Measurements from ENCODE around the gene STK16. TPM values are rescaled to one million over a fixed set of nuclear protein-coding genes. Genes with fewer than 3 reads are reported as not detected.
A peak's percentile ranks its signal among the peaks of the same experiment; 100 is the strongest.
"Not testable (repeated sequence)": the region's sequence is repeated elsewhere in the genome, so short reads cannot be mapped to it uniquely, and the experiment has no call there.

The STK16 gene
- total RNA-seq, 1 experiment from 2014 or later, result 21.6 TPM

GRCh38 chr2:219199470-219200211 lies 45.6 kb upstream of the STK16 start:
- Histone ChIP-seq H4K8ac (replicated peaks; ENCODE audit: insufficient read length, low read depth, low read length) (no peak overlapping the region), H2AFZ (ENCODE audit: low read length) (no peak overlapping the region), H2BK12ac (ENCODE audit: insufficient read length, low read depth, low read length) (no peak overlapping the region), H3K9me3 (ENCODE audit: control insufficient read depth, low read depth, low read length) (no peaks in the 10 kb centered on the region), H3K79me1 (ENCODE audit: insufficient read depth, low read depth, low read length, poor library complexity, severe bottlenecking) (no peaks in the 10 kb centered on the region), H3K27ac (ENCODE audit: insufficient read length, low read depth, low read length) (no peak overlapping the region), H3K4me2 (ENCODE audit: insufficient read depth, insufficient read length, low read length) (no peak overlapping the region), H4K5ac (ENCODE audit: insufficient read length, low read depth, low read length) (no peak overlapping the region), H4K91ac (ENCODE audit: insufficient read length, low read depth, low read length) (no peak overlapping the region), H3K79me2 (ENCODE audit: insufficient read depth, low read length) (no peaks in the 10 kb centered on the region), H2BK15ac (ENCODE audit: low read depth, low read length) (no peak overlapping the region), H3K14ac (ENCODE audit: insufficient read depth, low read length) (no peak overlapping the region), H2BK20ac (ENCODE audit: low read depth, low read length, poor library complexity, severe bottlenecking) (no peak overlapping the region), H4K20me1 (ENCODE audit: control insufficient read depth, insufficient read depth, insufficient read length) (no peaks in the 10 kb centered on the region), H3K56ac (ENCODE audit: insufficient read length, low read depth, low read length) (no peak overlapping the region), H3K18ac (ENCODE audit: insufficient read length, low read depth, low read length) (peak overlapping the region; percentile 25), H2AK5ac (ENCODE audit: insufficient read length, low read length) (peak overlapping the region; percentile 80), H3K23ac (ENCODE audit: insufficient read length, low read depth, low read length) (no peak overlapping the region), H2BK120ac (ENCODE audit: low read depth, low read length, poor library complexity, severe bottlenecking) (no peak overlapping the region), H3K23me2 (ENCODE audit: insufficient read length, low read depth, low read length, poor library complexity, severe bottlenecking) (no peaks in the 10 kb centered on the region), H3T11ph (ENCODE audit: low read length) (no peak overlapping the region), H3K9ac (ENCODE audit: extremely low read depth, insufficient read length, low read length) (no peak overlapping the region), H3K4ac (ENCODE audit: low read depth, low read length) (no peak overlapping the region), H3K27me3 (ENCODE audit: insufficient read depth, low read length) (no peaks in the 10 kb centered on the region), H2BK5ac (ENCODE audit: insufficient read length, low read length) (no peak overlapping the region), H3K4me1 (ENCODE audit: insufficient read depth, low read length) (no peaks in the 10 kb centered on the region)
- H3K27me3 Mint-ChIP-seq (ENCODE audit: low read depth), result peaks cover 19% of the 10 kb centered on the region
- no peak overlapping the region; a peak in 1 of 7 replicates for H3K27ac Mint-ChIP-seq
- no peak for TF ChIP-seq CTCF (conservative IDR thresholded peaks at IDR 0.05)
- H3K36me3 Mint-ChIP-seq (ENCODE audit: insufficient read depth in 1 of 3, low read depth in 3 of 3), result peaks cover 2 to 4% (median 3%) of the 10 kb centered on the region in 3 experiments; a peak in 4 of 7 replicates
- peaks cover 11 to 20% of the 10 kb centered on the region in 2 experiments for H3K4me1 Mint-ChIP-seq
- no CpG with 5 or more reads among the region's 12 CpGs for WGBS (ENCODE audit: extremely low coverage, insufficient read length, low lambda C conversion rate)
- DNase-seq, result no peak
- peaks cover 6 to 7% of the 10 kb centered on the region in 2 experiments; a peak in 4 of 5 replicates for H3K9me3 Mint-ChIP-seq
- H3K4me3 Mint-ChIP-seq, result peak overlapping the region in 1 of 2 experiments; percentile 18; a peak in 1 of 5 replicates

- peaks cover 11 to 17% of the 10 kb centered on the region in 2 experiments for H3K4me1 Mint-ChIP-seq
- not testable (repeated sequence) for DNase-seq; H3K4me2 ChIP-seq (ENCODE audit: insufficient read depth, insufficient read length, low read length); H3K36me3 Mint-ChIP-seq (ENCODE audit: insufficient read depth in 1 of 3, low read depth in 3 of 3); H2BK20ac ChIP-seq (ENCODE audit: low read depth, low read length, poor library complexity, severe bottlenecking); H3K14ac ChIP-seq (ENCODE audit: insufficient read depth, low read length); H3K4ac ChIP-seq (ENCODE audit: low read depth, low read length); H3K27ac ChIP-seq (ENCODE audit: insufficient read length, low read depth, low read length); H3K9me3 Mint-ChIP-seq; H3K27me3 ChIP-seq (ENCODE audit: insufficient read depth, low read length); H3K9me3 ChIP-seq (ENCODE audit: control insufficient read depth, low read depth, low read length); H3K4me1 ChIP-seq (ENCODE audit: insufficient read depth, low read length); H3K79me2 ChIP-seq (ENCODE audit: insufficient read depth, low read length); H3T11ph ChIP-seq (ENCODE audit: low read length); H3K9ac ChIP-seq (ENCODE audit: extremely low read depth, insufficient read length, low read length); H2BK5ac ChIP-seq (ENCODE audit: insufficient read length, low read length); H4K5ac ChIP-seq (ENCODE audit: insufficient read length, low read depth, low read length); H3K56ac ChIP-seq (ENCODE audit: insufficient read length, low read depth, low read length); H4K20me1 ChIP-seq (ENCODE audit: control insufficient read depth, insufficient read depth, insufficient read length); H2BK12ac ChIP-seq (ENCODE audit: insufficient read length, low read depth, low read length); H4K91ac ChIP-seq (ENCODE audit: insufficient read length, low read depth, low read length); H3K23ac ChIP-seq (ENCODE audit: insufficient read length, low read depth, low read length); H3K23me2 ChIP-seq (ENCODE audit: insufficient read length, low read depth, low read length, poor library complexity, severe bottlenecking); H3K4me3 Mint-ChIP-seq; H2BK120ac ChIP-seq (ENCODE audit: low read depth, low read length, poor library complexity, severe bottlenecking); H2BK15ac ChIP-seq (ENCODE audit: low read depth, low read length); H3K18ac ChIP-seq (ENCODE audit: insufficient read length, low read depth, low read length); H2AK5ac ChIP-seq (ENCODE audit: insufficient read length, low read length); H4K8ac ChIP-seq (replicated peaks; ENCODE audit: insufficient read length, low read depth, low read length); H2AFZ ChIP-seq (ENCODE audit: low read length); H3K79me1 ChIP-seq (ENCODE audit: insufficient read depth, low read depth, low read length, poor library complexity, severe bottlenecking)
- no CpG with 5 or more reads among the region's 26 CpGs for WGBS (ENCODE audit: extremely low coverage, insufficient read length, low lambda C conversion rate)
- peaks cover 13% of the 10 kb centered on the region for H3K27me3 Mint-ChIP-seq (ENCODE audit: low read depth)
- H3K27ac Mint-ChIP-seq, result peak overlapping the region; percentile 6 to 91 (median 76); a peak in 4 of 7 replicates
These were observed 44.6 kb upstream of the STK16 start for GRCh38 chr2:219200502-219201326.
